Gastroesophageal sphincter (tissue), 4 donors: ENCODE data around the gene THRA. TPM values are rescaled to one million over a fixed set of nuclear protein-coding genes. Genes with fewer than 3 reads are reported as not detected.

Experiments used
- ATAC-seq: fragments of 150-250 bp; one replicate; pipeline ENCODE4 v1.9.1; 2016; ENCODE audit warnings: mild to moderate bottlenecking, moderate library complexity
- H3K27ac ChIP-seq, 4 donors: fragments of 200-600 bp; sonication (generic) in 3 of 4; 1 replicate in 3 of 4; 2 replicates in 1 of 4; pipeline ENCODE4 v1.5.1; 2016 to 2019
- H3K27me3 ChIP-seq: fragments of 200-600 bp; sonication (generic); one replicate; pipeline ENCODE4 v1.5.1; 2019
- H3K36me3 ChIP-seq, 2 donors: fragments of 200-600 bp; sonication (generic); one replicate each; pipeline ENCODE4 v1.5.1; 2019; ENCODE audit warnings: control low read depth in 1 of 2
- H3K4me1 ChIP-seq, 3 donors: fragments of 200-600 bp; sonication (generic); 1 replicate in 2 of 3; 2 replicates in 1 of 3; pipeline ENCODE4 v1.5.1; 2016 to 2019; ENCODE audit warnings: control low read depth in 2 of 3
- H3K4me3 ChIP-seq, 2 donors: fragments of 200-600 bp; sonication (generic); one replicate each; pipeline ENCODE4 v1.5.1; 2019; ENCODE audit warnings: mild to moderate bottlenecking in 1 of 2, moderate library complexity in 1 of 2
- H3K9me3 ChIP-seq, 3 donors: fragments of 200-600 bp; sonication (generic); one replicate each; pipeline ENCODE4 v1.5.1; 2017 to 2019; ENCODE audit warnings: control low read depth in 2 of 3
- EP300 ChIP-seq: sonication (generic); formaldehyde crosslinking; IDR thresholded peaks from one replicate; pipeline ENCODE4 v1.6.1; 2017; ENCODE audit warnings: antibody characterized with exemption, mild to moderate bottlenecking
- POLR2A ChIP-seq, 2 donors: fragments of 450-650 bp; IDR thresholded peaks; one replicate each; pipeline ENCODE4 v1.6.1; 2017; ENCODE audit warnings: antibody characterized with exemption in 2 of 2, mild to moderate bottlenecking in 2 of 2, moderate library complexity in 1 of 2
- POLR2AphosphoS5 ChIP-seq: sonication (generic); formaldehyde crosslinking; IDR thresholded peaks from one replicate; pipeline ENCODE4 v1.6.1; 2017; ENCODE audit warnings: antibody characterized with exemption
- WGBS, 2 donors: methylation state at CpG; one replicate each; pipeline ENCODE4 v1.1.5; 2018; ENCODE audit warnings: low coverage in 1 of 2; 5-methylcytosine and 5-hydroxymethylcytosine counted together
- total RNA-seq, 4 donors: library from RNA; depleted of rRNA; stranded (reverse); fragments of >200 nt; gene quantifications; one replicate each; pipeline ENCODE4 v1.1.0, GENCODE V29; 2016
- TF ChIP-seq, protein P1 (sequence below), 4 experiments: fragments of 200-600 bp in 2 of 4; fragments of 450-650 bp in 2 of 4; sonication (generic) in 1 of 4; IDR thresholded peaks; one replicate each; pipeline ENCODE4 v1.5.1; 2017 to 2019; ENCODE audit warnings: antibody characterized with exemption in 4 of 4, mild to moderate bottlenecking in 2 of 4, moderate library complexity in 2 of 4

THRA gene
- total RNA-seq, 4 donors from 2014 or later: 84.8 to 133 (median 102) TPM

DNA sequence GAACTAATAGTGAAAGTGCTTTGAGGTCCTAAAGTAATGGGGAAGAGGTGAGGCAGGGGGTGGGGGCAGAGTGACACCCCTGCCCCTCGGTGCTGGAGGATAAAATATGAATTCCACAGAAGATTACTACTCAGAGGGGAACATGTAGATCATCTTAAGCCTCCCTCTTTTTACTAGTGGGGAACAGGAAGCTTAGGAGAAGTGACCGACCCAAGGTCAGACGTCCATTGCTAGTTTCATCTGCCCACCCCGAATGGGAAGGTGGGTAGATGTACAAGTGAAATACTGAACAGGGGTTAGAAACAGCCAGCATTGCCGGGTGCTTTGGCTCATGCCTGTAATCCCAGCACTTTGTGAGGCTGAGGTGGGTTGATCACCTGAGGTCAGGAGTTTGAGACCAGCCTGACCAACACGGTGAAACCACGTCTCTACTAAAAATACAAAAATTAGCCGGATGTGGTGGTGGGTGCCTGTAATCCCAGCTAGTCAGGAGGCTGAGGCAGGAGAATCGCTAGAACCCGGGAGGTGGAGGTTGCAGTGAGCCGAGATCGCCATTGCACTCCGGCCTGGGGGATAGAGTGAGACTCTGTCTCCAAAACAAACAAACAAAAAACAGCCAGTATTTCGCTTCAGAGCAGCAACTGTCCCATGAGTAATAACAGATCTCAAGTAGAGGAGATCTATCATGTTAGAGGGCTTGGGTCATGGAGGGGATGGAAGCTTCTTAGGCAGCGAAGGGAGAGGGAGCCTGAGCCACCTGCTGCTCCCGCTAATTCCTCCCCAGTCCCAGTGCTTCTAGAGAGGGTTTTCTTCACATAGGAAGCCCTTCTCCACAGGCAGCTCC lies 38.8 kb downstream of the THRA start:
- no peaks in the 10 kb centered on the region for H3K9me3 ChIP-seq
- TF ChIP-seq EP300 (no peak), POLR2AphosphoS5 (no peak), POLR2A (IDR thresholded peaks at IDR 0.05) (no peak)
- TF ChIP-seq, protein P1, sequence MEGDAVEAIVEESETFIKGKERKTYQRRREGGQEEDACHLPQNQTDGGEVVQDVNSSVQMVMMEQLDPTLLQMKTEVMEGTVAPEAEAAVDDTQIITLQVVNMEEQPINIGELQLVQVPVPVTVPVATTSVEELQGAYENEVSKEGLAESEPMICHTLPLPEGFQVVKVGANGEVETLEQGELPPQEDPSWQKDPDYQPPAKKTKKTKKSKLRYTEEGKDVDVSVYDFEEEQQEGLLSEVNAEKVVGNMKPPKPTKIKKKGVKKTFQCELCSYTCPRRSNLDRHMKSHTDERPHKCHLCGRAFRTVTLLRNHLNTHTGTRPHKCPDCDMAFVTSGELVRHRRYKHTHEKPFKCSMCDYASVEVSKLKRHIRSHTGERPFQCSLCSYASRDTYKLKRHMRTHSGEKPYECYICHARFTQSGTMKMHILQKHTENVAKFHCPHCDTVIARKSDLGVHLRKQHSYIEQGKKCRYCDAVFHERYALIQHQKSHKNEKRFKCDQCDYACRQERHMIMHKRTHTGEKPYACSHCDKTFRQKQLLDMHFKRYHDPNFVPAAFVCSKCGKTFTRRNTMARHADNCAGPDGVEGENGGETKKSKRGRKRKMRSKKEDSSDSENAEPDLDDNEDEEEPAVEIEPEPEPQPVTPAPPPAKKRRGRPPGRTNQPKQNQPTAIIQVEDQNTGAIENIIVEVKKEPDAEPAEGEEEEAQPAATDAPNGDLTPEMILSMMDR (IDR thresholded peaks at IDR 0.05): no peak
- H3K4me3 ChIP-seq: peak overlapping the region in 1 of 2 donors; percentile 82
- peaks cover 0 to 8% of the 10 kb centered on the region in 2 donors for H3K36me3 ChIP-seq
- peaks cover 16 to 81% (median 68%) of the 10 kb centered on the region in 3 donors for H3K4me1 ChIP-seq
- 71 to 100% methylated on average over 1 to 12 of the region's 16 CpGs for WGBS, 2 donors
- peak overlapping the region; percentile 75 to 99 (median 98) for H3K27ac ChIP-seq
- no peaks in the 10 kb centered on the region for H3K27me3 ChIP-seq
- ATAC-seq: no peak

DNA sequence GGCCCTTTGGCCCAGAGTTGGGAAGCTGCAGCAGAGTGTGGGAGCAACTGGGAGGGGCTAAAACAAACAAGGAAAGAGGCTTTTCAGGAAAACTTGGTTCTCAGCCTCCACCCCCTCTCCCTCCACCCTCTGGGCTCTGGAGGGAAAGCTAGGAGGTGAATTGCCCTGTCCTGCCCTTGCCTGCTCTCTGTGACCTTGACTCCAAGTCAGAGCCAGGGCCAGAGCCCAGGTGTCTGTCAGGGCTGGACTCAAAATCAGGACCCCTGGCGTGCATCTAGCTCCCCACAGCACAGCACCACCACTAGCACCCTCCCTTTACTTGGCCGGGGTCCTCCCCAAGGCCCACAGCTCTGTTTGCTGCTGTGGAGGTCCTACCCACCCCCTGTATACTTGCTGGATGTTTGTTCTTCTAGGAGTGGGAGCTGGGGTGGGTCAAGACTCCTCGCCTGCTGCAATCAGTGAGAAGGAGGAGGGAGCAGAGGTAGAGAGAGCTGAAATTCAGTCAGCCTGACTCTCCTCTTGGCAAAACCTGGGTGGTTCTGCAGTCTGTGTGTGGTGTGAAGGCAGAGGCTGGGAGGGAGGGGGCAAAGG lies 40.4 kb downstream of the THRA start:
- peaks cover 21 to 81% (median 68%) of the 10 kb centered on the region in 3 donors for H3K4me1 ChIP-seq
- H3K36me3 ChIP-seq: no peaks in the 10 kb centered on the region
- H3K27ac ChIP-seq: peak overlapping the region; percentile 26 to 99 (median 96)
- no peaks in the 10 kb centered on the region for H3K9me3 ChIP-seq
- no CpG with 5 or more reads among the region's 3 CpGs for WGBS, 2 donors
- H3K27me3 ChIP-seq: no peaks in the 10 kb centered on the region
- TF ChIP-seq, protein P1 (IDR thresholded peaks at IDR 0.05): no peak
- TF ChIP-seq POLR2AphosphoS5: peak; percentile 32
- no peak for ATAC-seq
- no peak overlapping the region for H3K4me3 ChIP-seq

DNA sequence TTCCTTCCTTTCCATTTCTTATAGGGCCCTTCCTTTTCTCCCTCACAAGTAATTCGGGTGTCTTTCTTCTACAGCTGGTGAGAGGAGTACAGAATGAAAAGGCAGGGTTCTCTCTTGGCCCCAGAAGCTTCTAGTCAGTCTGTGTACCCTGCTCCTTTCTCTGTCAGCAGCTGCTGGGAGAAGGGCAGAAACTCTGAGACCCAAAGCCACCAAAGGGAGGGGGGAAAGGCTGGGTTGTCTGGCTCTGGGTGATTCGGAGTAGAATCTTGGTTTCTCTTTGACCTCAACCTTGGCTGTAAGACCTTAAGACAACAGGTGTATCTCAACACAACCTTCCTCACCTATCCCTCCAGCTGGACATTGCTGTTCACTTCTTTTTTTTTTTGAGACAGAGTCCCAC lies 40.9 kb downstream of the THRA start:
- Histone ChIP-seq H3K36me3 (no peaks in the 10 kb centered on the region), H3K4me3 (no peak overlapping the region), H3K9me3 (no peaks in the 10 kb centered on the region), H3K27me3 (no peaks in the 10 kb centered on the region), H3K4me1 (peaks cover 22 to 81% (median 67%) of the 10 kb centered on the region in 3 donors), H3K27ac (peak overlapping the region; percentile 26 to 99 (median 96))
- ATAC-seq: no peak
- whole genome bisulfite sequencing, 2 donors: 13 to 17% methylated on average over 2 of the region's 2 CpGs
- TF ChIP-seq, protein P1 (IDR thresholded peaks at IDR 0.05): no peak
- TF ChIP-seq EP300 (no peak), POLR2AphosphoS5 (no peak), POLR2A (IDR thresholded peaks at IDR 0.05) (no peak)

DNA sequence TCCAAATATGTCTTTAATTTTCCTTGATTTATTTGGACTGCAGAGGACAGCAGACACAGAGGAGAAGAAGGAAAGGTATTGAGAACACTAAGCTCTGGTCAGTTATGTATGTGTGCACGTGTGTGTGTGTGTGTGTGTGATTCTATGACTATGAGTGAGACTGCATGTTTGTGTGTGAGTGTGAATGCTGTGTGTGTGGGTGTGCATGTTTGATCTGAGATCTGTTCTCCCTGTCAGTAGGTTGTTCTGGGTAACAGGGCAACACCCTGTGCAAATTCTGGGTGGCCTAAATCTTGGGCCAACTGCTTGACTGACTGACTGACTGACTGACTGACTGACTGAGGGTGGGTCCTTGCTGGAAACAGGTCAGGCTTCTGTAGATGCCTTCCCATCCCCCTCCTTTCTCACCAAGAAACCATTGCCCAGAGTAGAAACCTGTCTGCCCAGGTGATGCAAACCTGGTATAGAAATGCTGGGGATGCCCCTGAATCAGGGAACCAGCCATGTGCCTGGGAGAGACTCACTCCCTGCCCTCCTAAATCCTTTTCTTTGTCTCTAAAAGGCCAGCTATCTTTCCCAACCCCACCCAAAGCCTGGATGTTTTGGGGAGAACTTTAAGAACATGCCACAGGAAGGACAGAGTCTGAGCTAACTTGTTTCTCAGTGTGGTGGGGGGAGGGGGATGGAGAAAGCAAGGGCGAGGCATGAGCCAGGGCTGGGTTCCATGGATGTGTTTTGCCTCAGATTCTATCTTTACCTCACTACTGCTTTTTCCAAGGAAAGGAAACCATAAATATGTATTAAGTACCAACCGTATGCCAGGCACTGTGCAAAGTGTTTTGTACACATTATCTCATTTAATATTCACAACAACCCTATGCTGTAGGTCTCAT lies 42.1 kb downstream of the THRA start:
- WGBS, 2 donors: 28 to 29% methylated on average over 2 of the region's 3 CpGs
- Histone ChIP-seq H3K4me3 (peak overlapping the region in 1 of 2 donors; percentile 9), H3K27me3 (no peaks in the 10 kb centered on the region), H3K9me3 (no peaks in the 10 kb centered on the region), H3K4me1 (peaks cover 27 to 92% (median 77%) of the 10 kb centered on the region in 3 donors), H3K36me3 (no peaks in the 10 kb centered on the region), H3K27ac (peak overlapping the region; percentile 94 to 99 (median 97))
- TF ChIP-seq POLR2A (IDR thresholded peaks at IDR 0.05) (no peak), POLR2AphosphoS5 (peak; percentile 44)
- TF ChIP-seq, protein P1 (IDR thresholded peaks at IDR 0.05): no peak
- ATAC-seq: no peak
